Measurements from ENCODE around the gene PARD6B. TPM values are rescaled to one million over a fixed set of nuclear protein-coding genes. Genes with fewer than 3 reads are reported as not detected.

The PARD6B gene
- total RNA-seq, 1 experiment from 2014 or later = 29.6 TPM

DNA sequence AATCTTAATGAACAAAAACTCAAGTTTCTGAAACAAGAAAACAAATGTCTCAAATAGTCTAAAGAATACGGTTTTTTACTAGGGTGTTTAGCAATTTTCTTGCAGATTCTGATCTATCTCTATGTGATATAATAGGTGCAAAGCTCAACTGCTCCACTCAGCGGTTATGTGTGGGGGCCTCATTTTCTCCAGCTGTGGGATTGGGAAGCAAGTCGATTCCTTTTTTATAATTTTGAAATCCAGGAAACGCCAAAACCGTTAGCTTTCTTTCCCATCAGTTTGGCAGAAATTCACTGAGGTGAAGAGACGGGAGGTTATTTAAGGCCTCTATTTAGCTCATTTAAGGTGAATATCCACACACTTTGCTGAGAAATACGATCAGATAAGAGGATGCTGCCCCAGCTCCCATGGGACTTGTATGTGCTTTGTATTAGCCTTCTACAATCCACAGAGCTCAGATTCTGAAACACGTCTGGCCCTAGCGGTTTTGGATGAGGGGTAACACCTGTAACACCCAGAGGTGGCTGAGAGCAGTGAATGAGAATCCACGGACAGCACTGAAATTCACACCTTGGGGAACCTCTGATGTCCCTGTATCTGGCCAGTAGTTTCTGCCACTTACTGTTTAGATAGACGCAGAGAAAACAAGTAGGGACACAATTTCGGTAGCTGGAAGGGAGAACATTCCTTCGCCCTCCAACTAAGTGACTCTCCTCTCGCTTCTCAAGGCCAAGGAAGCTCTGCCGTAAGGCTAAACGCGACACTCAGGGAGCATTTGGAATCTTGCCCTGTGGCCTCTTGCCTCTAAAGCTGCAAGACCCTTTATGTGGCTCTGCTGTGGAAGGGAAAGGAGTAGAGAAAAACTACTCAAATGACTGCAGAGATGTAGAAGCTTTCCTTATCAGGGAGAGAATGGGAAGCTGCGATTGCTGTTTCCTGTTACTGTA is 56.9 kb downstream of the PARD6B start:
- ATAC-seq (no peak), DNase-seq (ENCODE audit: low spot score) (no peak)
- Mint-ChIP-seq H3K9me3 (peaks cover 8% of the 10 kb centered on the region), H3K27me3 (ENCODE audit: low read depth) (no peaks in the 10 kb centered on the region), H3K36me3 (no peaks in the 10 kb centered on the region), H3K27ac (peak overlapping the region; percentile 41; the same call in 1 of the 2 replicates), H3K4me1 (peaks cover 19% of the 10 kb centered on the region), H3K4me3 (no peak overlapping the region)
- TF ChIP-seq ZNF671 (CRISPR knock-in tag; IDR thresholded peaks at IDR 0.05) = no peak
- TF ChIP-seq ZNF263 (CRISPR knock-in tag; IDR thresholded peaks at IDR 0.05; ENCODE audit: low read depth) = 0 out of 2 replicates have a peak, but pooled peaks have one; percentile 18
- TF ChIP-seq ZNF423 (CRISPR knock-in tag; IDR thresholded peaks at IDR 0.05) = peak; percentile 1; the same call in 1 of the 2 replicates
- CTCF ChIA-PET = interaction anchor here (0.6 to 3.8 kb wide), 37 partner anchors 9 to 603 kb away, joined by 3 to 49 read pairs (median 4); partner anchors contain the start of gene PARD6B
- POLR2A ChIA-PET = interaction anchor here (0.5 to 1.1 kb wide), 4 partner anchors 63 to 163 kb away, joined by 3 to 5 read pairs (median 4); partner anchors contain the start of gene ADNP

DNA sequence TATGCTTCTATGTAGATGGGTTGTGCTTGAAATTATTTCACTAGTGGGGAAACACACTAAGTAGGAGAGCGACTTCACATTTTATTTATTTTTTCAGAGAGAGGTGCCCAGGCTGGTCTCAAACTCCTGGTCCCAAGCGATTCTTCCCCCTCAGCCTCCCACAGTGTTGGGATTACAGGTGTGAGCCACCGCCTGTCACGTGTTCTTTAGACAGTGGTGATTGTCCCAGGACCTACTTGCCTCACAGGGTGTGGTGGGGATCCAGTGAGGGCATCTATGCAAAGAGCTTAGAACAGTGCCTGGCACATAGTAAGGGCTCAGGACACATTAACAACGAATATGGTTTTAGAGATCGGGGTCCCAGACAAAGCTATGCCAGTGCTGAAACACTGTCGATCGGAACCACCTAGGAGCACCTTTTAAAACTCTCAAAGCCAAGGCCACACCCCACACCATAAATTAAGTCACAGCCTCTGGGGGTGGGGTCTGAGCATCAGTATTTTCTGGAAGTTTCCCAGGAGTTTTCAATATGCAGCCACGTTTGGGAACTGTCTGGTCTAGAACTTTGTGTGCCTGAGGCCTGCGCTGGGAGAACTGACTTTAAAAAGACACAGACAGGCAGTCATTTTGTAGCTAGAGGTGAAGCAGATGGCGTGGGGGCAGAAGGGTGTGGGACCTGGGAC is 58.7 kb downstream of the PARD6B start:
- CTCF ChIA-PET = interaction anchor here (0.6 to 3.1 kb wide), 41 partner anchors 14 to 214 kb away, joined by 3 to 34 read pairs (median 4); partner anchors contain the start of genes ADNP, DPM1, MOCS3 and RIPOR3
- H3K4me1 Mint-ChIP-seq = peaks cover 22% of the 10 kb centered on the region
- no peak for ATAC-seq

DNA sequence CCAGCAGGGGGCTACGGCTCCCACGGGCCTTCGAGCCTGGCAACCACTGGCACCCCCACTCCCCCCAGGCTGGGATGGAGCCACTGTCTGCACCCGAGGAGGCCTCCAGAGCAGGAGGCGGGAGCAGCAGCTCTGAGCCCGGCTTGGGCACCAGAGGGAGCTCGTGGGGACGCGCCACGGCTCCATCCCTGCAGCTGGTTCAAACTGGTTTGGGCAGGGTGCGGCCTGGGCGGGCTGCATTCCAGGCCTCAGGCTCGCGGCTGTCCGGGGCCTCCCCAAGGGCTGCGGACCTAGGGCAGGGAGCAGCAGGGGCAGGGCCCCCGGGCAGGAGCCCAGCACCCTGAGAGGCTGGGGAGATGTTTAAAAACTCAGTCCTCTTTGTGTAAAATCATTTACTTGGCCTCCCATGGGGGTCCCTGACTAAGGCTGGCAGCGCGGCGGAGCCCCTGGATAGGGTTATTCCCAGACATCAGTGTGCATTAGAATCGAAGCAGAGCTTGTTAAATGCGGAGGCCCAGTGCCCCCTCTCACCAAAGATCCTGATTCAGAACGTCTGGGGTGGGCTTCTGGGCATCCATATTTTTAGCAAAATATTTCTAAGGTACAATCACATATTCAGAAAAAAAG is 59.4 kb downstream of the PARD6B start:
- Mint-ChIP-seq H3K4me1 (peaks cover 26% of the 10 kb centered on the region), H3K9me3 (no peaks in the 10 kb centered on the region), H3K27me3 (ENCODE audit: low read depth) (peaks cover 4% of the 10 kb centered on the region), H3K36me3 (no peaks in the 10 kb centered on the region), H3K4me3 (no peak overlapping the region), H3K27ac (0 out of 2 replicates have a peak overlapping the region, but pooled peaks have one; percentile 53)
- ChIA-PET CTCF (interaction anchor here (0.6 to 3.1 kb wide), 48 partner anchors 14 to 637 kb away, joined by 3 to 34 read pairs (median 4); partner anchors contain the start of genes ADNP, DPM1, MOCS3 and PARD6B), POLR2A (interaction anchor here (1.0 to 1.4 kb wide), 4 partner anchors 80 to 141 kb away, joined by 3 to 5 read pairs (median 4); partner anchors contain the start of gene ADNP)
- peak; percentile 92 for DNase-seq (ENCODE audit: low spot score)
- peak; percentile 76 for ATAC-seq
- TF ChIP-seq KAT7 (CRISPR knock-in tag; IDR thresholded peaks at IDR 0.05; ENCODE audit: borderline replicate concordance) (no peak), JAZF1 (CRISPR knock-in tag; IDR thresholded peaks at IDR 0.05) (no peak), TCF7 (CRISPR knock-in tag; IDR thresholded peaks at IDR 0.05; ENCODE audit: low read depth) (no peak)
- TF ChIP-seq, protein P1, sequence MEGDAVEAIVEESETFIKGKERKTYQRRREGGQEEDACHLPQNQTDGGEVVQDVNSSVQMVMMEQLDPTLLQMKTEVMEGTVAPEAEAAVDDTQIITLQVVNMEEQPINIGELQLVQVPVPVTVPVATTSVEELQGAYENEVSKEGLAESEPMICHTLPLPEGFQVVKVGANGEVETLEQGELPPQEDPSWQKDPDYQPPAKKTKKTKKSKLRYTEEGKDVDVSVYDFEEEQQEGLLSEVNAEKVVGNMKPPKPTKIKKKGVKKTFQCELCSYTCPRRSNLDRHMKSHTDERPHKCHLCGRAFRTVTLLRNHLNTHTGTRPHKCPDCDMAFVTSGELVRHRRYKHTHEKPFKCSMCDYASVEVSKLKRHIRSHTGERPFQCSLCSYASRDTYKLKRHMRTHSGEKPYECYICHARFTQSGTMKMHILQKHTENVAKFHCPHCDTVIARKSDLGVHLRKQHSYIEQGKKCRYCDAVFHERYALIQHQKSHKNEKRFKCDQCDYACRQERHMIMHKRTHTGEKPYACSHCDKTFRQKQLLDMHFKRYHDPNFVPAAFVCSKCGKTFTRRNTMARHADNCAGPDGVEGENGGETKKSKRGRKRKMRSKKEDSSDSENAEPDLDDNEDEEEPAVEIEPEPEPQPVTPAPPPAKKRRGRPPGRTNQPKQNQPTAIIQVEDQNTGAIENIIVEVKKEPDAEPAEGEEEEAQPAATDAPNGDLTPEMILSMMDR (IDR thresholded peaks at IDR 0.05) = peak; percentile 35; the same call in 1 of the 2 replicates
- TF ChIP-seq, protein P2, sequence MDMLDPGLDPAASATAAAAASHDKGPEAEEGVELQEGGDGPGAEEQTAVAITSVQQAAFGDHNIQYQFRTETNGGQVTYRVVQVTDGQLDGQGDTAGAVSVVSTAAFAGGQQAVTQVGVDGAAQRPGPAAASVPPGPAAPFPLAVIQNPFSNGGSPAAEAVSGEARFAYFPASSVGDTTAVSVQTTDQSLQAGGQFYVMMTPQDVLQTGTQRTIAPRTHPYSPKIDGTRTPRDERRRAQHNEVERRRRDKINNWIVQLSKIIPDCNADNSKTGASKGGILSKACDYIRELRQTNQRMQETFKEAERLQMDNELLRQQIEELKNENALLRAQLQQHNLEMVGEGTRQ (CRISPR knock-in tag; IDR thresholded peaks at IDR 0.05) = no peak
- TF ChIP-seq, protein P3, sequence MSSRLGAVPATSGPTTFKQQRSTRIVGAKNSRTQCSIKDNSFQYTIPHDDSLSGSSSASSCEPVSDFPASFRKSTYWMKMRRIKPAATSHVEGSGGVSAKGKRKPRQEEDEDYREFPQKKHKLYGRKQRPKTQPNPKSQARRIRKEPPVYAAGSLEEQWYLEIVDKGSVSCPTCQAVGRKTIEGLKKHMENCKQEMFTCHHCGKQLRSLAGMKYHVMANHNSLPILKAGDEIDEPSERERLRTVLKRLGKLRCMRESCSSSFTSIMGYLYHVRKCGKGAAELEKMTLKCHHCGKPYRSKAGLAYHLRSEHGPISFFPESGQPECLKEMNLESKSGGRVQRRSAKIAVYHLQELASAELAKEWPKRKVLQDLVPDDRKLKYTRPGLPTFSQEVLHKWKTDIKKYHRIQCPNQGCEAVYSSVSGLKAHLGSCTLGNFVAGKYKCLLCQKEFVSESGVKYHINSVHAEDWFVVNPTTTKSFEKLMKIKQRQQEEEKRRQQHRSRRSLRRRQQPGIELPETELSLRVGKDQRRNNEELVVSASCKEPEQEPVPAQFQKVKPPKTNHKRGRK (CRISPR knock-in tag; IDR thresholded peaks at IDR 0.05; ENCODE audit: borderline replicate concordance) = no peak
- TF ChIP-seq, protein P4, sequence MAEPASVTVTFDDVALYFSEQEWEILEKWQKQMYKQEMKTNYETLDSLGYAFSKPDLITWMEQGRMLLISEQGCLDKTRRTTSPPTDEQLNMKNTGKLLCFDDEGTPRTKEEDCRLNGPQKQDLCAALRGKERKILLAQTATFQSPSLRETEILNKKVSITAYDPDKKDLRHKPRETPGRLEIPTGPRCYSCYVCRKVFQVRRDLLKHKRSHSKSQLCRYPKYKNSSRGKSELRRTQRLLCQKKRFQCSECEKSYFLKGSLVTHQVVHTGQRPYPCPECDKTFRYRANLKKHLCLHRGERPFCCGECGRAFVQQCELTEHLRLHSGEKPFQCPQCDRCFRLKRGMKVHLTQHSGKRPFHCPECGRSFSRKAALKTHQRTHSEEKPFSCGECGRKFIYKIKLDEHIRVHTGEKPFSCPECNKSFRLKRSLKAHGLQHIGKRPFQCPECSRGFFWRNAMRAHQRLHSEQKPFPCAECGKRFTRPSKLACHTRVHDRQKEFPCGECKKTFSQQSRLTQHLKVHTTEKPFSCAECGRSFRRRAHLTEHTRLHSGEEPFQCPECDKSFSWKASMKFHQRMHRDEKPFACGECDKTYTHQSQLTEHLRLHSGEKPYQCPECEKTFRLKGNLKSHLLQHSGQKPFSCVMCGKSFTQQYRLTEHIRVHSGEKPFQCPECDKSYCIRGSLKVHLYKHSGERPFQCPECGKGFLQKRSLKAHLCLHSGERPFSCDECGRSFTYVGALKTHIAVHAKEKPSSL (CRISPR knock-in tag; conservative IDR thresholded peaks at IDR 0.05) = no peak
- TF ChIP-seq, protein P5, sequence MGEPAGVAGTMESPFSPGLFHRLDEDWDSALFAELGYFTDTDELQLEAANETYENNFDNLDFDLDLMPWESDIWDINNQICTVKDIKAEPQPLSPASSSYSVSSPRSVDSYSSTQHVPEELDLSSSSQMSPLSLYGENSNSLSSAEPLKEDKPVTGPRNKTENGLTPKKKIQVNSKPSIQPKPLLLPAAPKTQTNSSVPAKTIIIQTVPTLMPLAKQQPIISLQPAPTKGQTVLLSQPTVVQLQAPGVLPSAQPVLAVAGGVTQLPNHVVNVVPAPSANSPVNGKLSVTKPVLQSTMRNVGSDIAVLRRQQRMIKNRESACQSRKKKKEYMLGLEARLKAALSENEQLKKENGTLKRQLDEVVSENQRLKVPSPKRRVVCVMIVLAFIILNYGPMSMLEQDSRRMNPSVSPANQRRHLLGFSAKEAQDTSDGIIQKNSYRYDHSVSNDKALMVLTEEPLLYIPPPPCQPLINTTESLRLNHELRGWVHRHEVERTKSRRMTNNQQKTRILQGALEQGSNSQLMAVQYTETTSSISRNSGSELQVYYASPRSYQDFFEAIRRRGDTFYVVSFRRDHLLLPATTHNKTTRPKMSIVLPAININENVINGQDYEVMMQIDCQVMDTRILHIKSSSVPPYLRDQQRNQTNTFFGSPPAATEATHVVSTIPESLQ (CRISPR knock-in tag; IDR thresholded peaks at IDR 0.05) = no peak
- TF ChIP-seq, protein P6, sequence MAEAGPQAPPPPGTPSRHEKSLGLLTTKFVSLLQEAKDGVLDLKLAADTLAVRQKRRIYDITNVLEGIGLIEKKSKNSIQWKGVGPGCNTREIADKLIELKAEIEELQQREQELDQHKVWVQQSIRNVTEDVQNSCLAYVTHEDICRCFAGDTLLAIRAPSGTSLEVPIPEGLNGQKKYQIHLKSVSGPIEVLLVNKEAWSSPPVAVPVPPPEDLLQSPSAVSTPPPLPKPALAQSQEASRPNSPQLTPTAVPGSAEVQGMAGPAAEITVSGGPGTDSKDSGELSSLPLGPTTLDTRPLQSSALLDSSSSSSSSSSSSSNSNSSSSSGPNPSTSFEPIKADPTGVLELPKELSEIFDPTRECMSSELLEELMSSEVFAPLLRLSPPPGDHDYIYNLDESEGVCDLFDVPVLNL (CRISPR knock-in tag; IDR thresholded peaks at IDR 0.05; ENCODE audit: borderline replicate concordance, low read depth) = no peak

More for the DNA sequence above, 58.7 kb downstream of the PARD6B start:
- Mint-ChIP-seq H3K9me3 (no peaks in the 10 kb centered on the region), H3K27me3 (ENCODE audit: low read depth) (no peaks in the 10 kb centered on the region), H3K36me3 (no peaks in the 10 kb centered on the region), H3K27ac (0 out of 2 replicates have a peak overlapping the region, but pooled peaks have one; percentile 32), H3K4me3 (no peak overlapping the region)
- DNase-seq (ENCODE audit: low spot score) = no peak
- TF ChIP-seq FOXJ3 (CRISPR knock-in tag; IDR thresholded peaks at IDR 0.05; ENCODE audit: borderline replicate concordance) (no peak), NR3C1 (CRISPR knock-in tag; conservative IDR thresholded peaks at IDR 0.05; ENCODE audit: low read depth) (no peak), SOX15 (CRISPR knock-in tag; IDR thresholded peaks at IDR 0.05) (no peak)
- TF ChIP-seq, protein P7, sequence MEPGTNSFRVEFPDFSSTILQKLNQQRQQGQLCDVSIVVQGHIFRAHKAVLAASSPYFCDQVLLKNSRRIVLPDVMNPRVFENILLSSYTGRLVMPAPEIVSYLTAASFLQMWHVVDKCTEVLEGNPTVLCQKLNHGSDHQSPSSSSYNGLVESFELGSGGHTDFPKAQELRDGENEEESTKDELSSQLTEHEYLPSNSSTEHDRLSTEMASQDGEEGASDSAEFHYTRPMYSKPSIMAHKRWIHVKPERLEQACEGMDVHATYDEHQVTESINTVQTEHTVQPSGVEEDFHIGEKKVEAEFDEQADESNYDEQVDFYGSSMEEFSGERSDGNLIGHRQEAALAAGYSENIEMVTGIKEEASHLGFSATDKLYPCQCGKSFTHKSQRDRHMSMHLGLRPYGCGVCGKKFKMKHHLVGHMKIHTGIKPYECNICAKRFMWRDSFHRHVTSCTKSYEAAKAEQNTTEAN (CRISPR knock-in tag; IDR thresholded peaks at IDR 0.05) = no peak
- POLR2A ChIA-PET = interaction anchor here (1.0 to 1.4 kb wide), 4 partner anchors 81 to 141 kb away, joined by 3 to 5 read pairs (median 4); partner anchors contain the start of gene ADNP
